SK-N-SH (cell line): Measurements from ENCODE around the gene HTR6. TPM values are rescaled to one million over a fixed set of nuclear protein-coding genes. Genes with fewer than 3 reads are reported as not detected.

Experiments
- CTCF ChIA-PET: fragments of 300-600, 350-600 bp; formaldehyde crosslinking; extraction: SDS; loops from one replicate; lab custom pipeline; 2021; lab: Yijun Ruan, JAX
- POLR2A ChIA-PET: fragments of 350-600 bp; sonication (Branson Sonifier 250); formaldehyde crosslinking; extraction: SDS; loops from one replicate; lab custom pipeline; 2020; ENCODE audit warnings: antibody characterized with exemption, inconsistent platforms; lab: Yijun Ruan, JAX
- DNase-seq: peaks from one replicate; pipeline ENCODE4 v3.0.0; 2012
- H2AFZ ChIP-seq: fragments of 200-600 bp; sonication (generic); 2 replicates; pipeline ENCODE4 v1.8.1; 2016; ENCODE audit warnings: antibody characterized with exemption, mild to moderate bottlenecking, low read depth
- H3F3A ChIP-seq: fragments of 200-600 bp; sonication (generic); replicated peaks from 2 replicates; pipeline ENCODE3; 2016; ENCODE audit warnings: antibody characterized with exemption, mild to moderate bottlenecking; ENCODE audit not compliant: insufficient read depth
- H3K27ac ChIP-seq, 2 experiments: fragments of 200-500 bp in 1 of 2; fragments of 200-600 bp in 1 of 2; sonication (Bioruptor generic) in 1 of 2; sonication (generic), shearing (Covaris generic) in 1 of 2; 2 replicates each; pipeline versions ENCODE4 v1.5.1 to v1.6.1; 2014 to 2016; ENCODE audit warnings: low read depth in 2 of 2, inconsistent platforms in 1 of 2, low read length in 1 of 2, mild to moderate bottlenecking in 1 of 2, mixed read lengths in 1 of 2
- H3K27me3 ChIP-seq: fragments of 200-600 bp; sonication (generic), shearing (Covaris generic); 2 replicates; pipeline ENCODE4 v1.6.1; 2016; ENCODE audit warnings: mixed run types; ENCODE audit not compliant: insufficient read depth
- H3K36me3 ChIP-seq, 2 experiments: fragments of 200-500 bp in 1 of 2; fragments of 200-600 bp in 1 of 2; sonication (Bioruptor generic) in 1 of 2; sonication (generic) in 1 of 2; replicated peaks in 1 of 2; 2 replicates each; pipeline versions ENCODE3 to v1.5.1; 2014 to 2016; ENCODE audit warnings: low read length in 1 of 2, mild to moderate bottlenecking in 1 of 2; ENCODE audit not compliant: insufficient read depth in 2 of 2, control insufficient read depth in 1 of 2
- H3K4me1 ChIP-seq, 2 experiments: fragments of 200-500 bp in 1 of 2; fragments of 200-600 bp in 1 of 2; sonication (Bioruptor generic) in 1 of 2; sonication (generic), shearing (Covaris generic) in 1 of 2; 2 replicates each; pipeline versions ENCODE4 v1.5.1 to v1.6.1; 2014 to 2016; ENCODE audit warnings: low read depth in 1 of 2, low read length in 1 of 2, mixed run types in 1 of 2; ENCODE audit not compliant: insufficient read depth in 2 of 2, control insufficient read depth in 1 of 2
- H3K4me2 ChIP-seq: fragments of 200-600 bp; sonication (generic), shearing (Covaris generic); 2 replicates; pipeline ENCODE4 v1.6.1; 2017; ENCODE audit warnings: mixed run types
- H3K4me3 ChIP-seq, 2 experiments: fragments of 200-500 bp in 1 of 2; fragments of 200-600 bp in 1 of 2; sonication (Bioruptor generic) in 1 of 2; sonication (generic), shearing (Covaris generic) in 1 of 2; 2 replicates each; pipeline versions ENCODE4 v1.5.1 to v1.8.1; 2014 to 2016; ENCODE audit warnings: low read depth in 2 of 2, inconsistent platforms in 1 of 2, low read length in 1 of 2, mild to moderate bottlenecking in 1 of 2, mixed read lengths in 1 of 2, moderate library complexity in 1 of 2
- H3K79me2 ChIP-seq: fragments of 200-600 bp; sonication (generic); 2 replicates; pipeline ENCODE4 v1.8.1; 2017; ENCODE audit warnings: mild to moderate bottlenecking; ENCODE audit not compliant: insufficient read depth
- H3K9ac ChIP-seq: fragments of 200-600 bp; sonication (generic); 2 replicates; pipeline ENCODE4 v1.6.1; 2017; ENCODE audit warnings: mixed run types
- H3K9me2 ChIP-seq: fragments of 200-600 bp; sonication (generic); 2 replicates; pipeline ENCODE4 v1.6.1; 2017; ENCODE audit warnings: mixed run types
- H3K9me3 ChIP-seq: fragments of 200-600 bp; sonication (generic); 2 replicates; pipeline ENCODE4 v1.6.1; 2017; ENCODE audit warnings: mixed run types, mild to moderate bottlenecking, moderate library complexity
- H4K20me1 ChIP-seq: fragments of 200-600 bp; sonication (generic); 2 replicates; pipeline ENCODE4 v1.6.1; 2017; ENCODE audit warnings: mild to moderate bottlenecking, mixed run types; ENCODE audit not compliant: insufficient read depth
- ELF1 ChIP-seq: IDR thresholded peaks from 2 replicates; pipeline ENCODE4 v1.4.0; 2012
- FOXM1 ChIP-seq: IDR thresholded peaks from 2 replicates; pipeline ENCODE4 v1.4.0; 2012; ENCODE audit warnings: low read depth, mild to moderate bottlenecking
- GABPA ChIP-seq: IDR thresholded peaks from 2 replicates; pipeline ENCODE4 v1.4.0; 2012; ENCODE audit warnings: low read depth, mild to moderate bottlenecking
- MXI1 ChIP-seq: IDR thresholded peaks from 2 replicates; pipeline ENCODE4 v1.6.1; 2012; ENCODE audit warnings: mild to moderate bottlenecking, low read depth, low read length, improper control_type of control experiment
- REST ChIP-seq: IDR thresholded peaks from 2 replicates; pipeline ENCODE4 v1.6.1; 2012; ENCODE audit warnings: mild to moderate bottlenecking, low read depth, low read length, moderate library complexity
- TEAD4 ChIP-seq: IDR thresholded peaks from 2 replicates; pipeline ENCODE4 v1.4.0; 2012; ENCODE audit warnings: mild to moderate bottlenecking, borderline replicate concordance; ENCODE audit not compliant: insufficient read depth
- WGBS: methylation state at CpG from one replicate; pipeline ENCODE4 v1.1.6; 2017; ENCODE audit warnings: low lambda C conversion rate; 5-methylcytosine and 5-hydroxymethylcytosine counted together
- polyA plus RNA-seq, 3 experiments: library from polyadenylated mRNA; depleted of rRNA; stranded (reverse); fragments of >200 nt; gene quantifications; 2 replicates each; pipeline ENCODE4 v1.2.3, GENCODE V29; 2012

Gene HTR6
- polyA plus RNA-seq, 1 of the 3 experiments (the other 2 are of a cell fraction) = 0.05 TPM

GRCh38 chr1:19689856-19690255 is 25.2 kb downstream of the HTR6 start (continued):
- TF ChIP-seq MXI1 = no peak
- TF ChIP-seq, all 33 proteins: peak for 0

GRCh38 chr1:19690342-19690741 is 25.7 kb downstream of the HTR6 start:
- Histone ChIP-seq H3K27ac (no peak overlapping the region), H3K4me3 (no peak overlapping the region), H3K36me3 (no peaks in the 10 kb centered on the region), H3K9ac (no peak overlapping the region), H3K4me2 (no peak overlapping the region)
- POLR2A ChIA-PET = no interaction called here
- TF ChIP-seq REST = no peak
- no peak for TF ChIP-seq TEAD4
- no peak for TF ChIP-seq FOXM1
- TF ChIP-seq, all 33 proteins: peak for 0
- no peaks in the 10 kb centered on the region for H3K79me2 ChIP-seq
- H3F3A ChIP-seq = no peaks in the 10 kb centered on the region
- H3K9me3 ChIP-seq = no peaks in the 10 kb centered on the region
- no peak overlapping the region for H2AFZ ChIP-seq
- no peaks in the 10 kb centered on the region for H4K20me1 ChIP-seq
- no peaks in the 10 kb centered on the region for H3K27me3 ChIP-seq
- no peaks in the 10 kb centered on the region for H3K9me2 ChIP-seq
- peaks cover 0 to 12% of the 10 kb centered on the region in 2 experiments; a peak in 1 of 4 replicates for H3K4me1 ChIP-seq
- CTCF ChIA-PET = interaction anchor here (1.3 to 2.5 kb wide), 4 partner anchors 10 to 36 kb away, joined by 3 to 19 read pairs (median 11); no protein-coding TSS in a partner anchor
- WGBS = 79% methylated on average over 7 of the region's 7 CpGs
- no peak for DNase-seq

GRCh38 chr1:19694298-19694697 is 29.6 kb downstream of the HTR6 start:
- no peaks in the 10 kb centered on the region for H3K9me2 ChIP-seq
- 67% methylated on average over 5 of the region's 14 CpGs for WGBS
- no peaks in the 10 kb centered on the region for H4K20me1 ChIP-seq
- ChIA-PET POLR2A (no interaction called here), CTCF (interaction anchor here (1.3 to 3.1 kb wide), 4 partner anchors 10 to 40 kb away, joined by 3 to 23 read pairs (median 6); no protein-coding TSS in a partner anchor)
- no peak for DNase-seq
- H3K79me2 ChIP-seq = no peaks in the 10 kb centered on the region
- H3K4me2 ChIP-seq = no peak overlapping the region
- TF ChIP-seq GABPA (no peak), ELF1 (no peak)
- H3K4me1 ChIP-seq = peaks cover 0 to 3% of the 10 kb centered on the region in 2 experiments; a peak in 1 of 4 replicates
- no peaks in the 10 kb centered on the region for H3K9me3 ChIP-seq
- H3K36me3 ChIP-seq = no peaks in the 10 kb centered on the region
- no peak overlapping the region for H3K9ac ChIP-seq
- H3K27me3 ChIP-seq = no peaks in the 10 kb centered on the region
- H2AFZ ChIP-seq = no peak overlapping the region
- no peaks in the 10 kb centered on the region for H3F3A ChIP-seq
- no peak overlapping the region for H3K4me3 ChIP-seq
- no peak overlapping the region for H3K27ac ChIP-seq
